C4-2B (cell line): ENCODE measurements around the gene DCP1B.

Source experiments
- CTCF ChIP-seq: fragments of 450-650 bp; conservative IDR thresholded peaks from 2 replicates; pipeline ENCODE4 v1.5.1; 2017; ENCODE audit warnings: mild to moderate bottlenecking
- ZFX ChIP-seq: fragments of 450-650 bp; IDR thresholded peaks from 2 replicates; pipeline ENCODE4 v1.6.1; 2017

- TF ChIP-seq CTCF (no peak), ZFX (no peak)
Observed at GRCh38 chr12:2019126-2019525, 14.9 kb upstream of the DCP1B start.
